Germinal center (tissue), 1 donor: ENCODE results near the gene KRT73.
"Not testable (repeated sequence)": the region's sequence is repeated elsewhere in the genome, so short reads cannot be mapped to it uniquely, and the experiment has no call there.

Experiments used
- DNase-seq: peaks from one replicate; pipeline ENCODE4 v3.0.0; 2012; ENCODE audit warnings: mixed read lengths, low spot score

The KRT73 gene

GRCh38 chr12:52600475-52600874, 17.9 kb downstream of the KRT73 start:
- DNase-seq, result no peak

GRCh38 chr12:52600071-52600470, 18.3 kb downstream of the KRT73 start:
- DNase-seq, result no peak

GRCh38 chr12:52598966-52599365, 19.4 kb downstream of the KRT73 start:
- no peak for DNase-seq

- DNase-seq, result not testable (repeated sequence)
Measured at GRCh38 chr12:52594237-52594636, 24.1 kb downstream of the KRT73 start.

- DNase-seq, result no peak
Measured at GRCh38 chr12:52591521-52591920, 26.8 kb downstream of the KRT73 start.

- no peak for DNase-seq
Measured at GRCh38 chr12:52590021-52590420, 28.3 kb downstream of the KRT73 start.

- DNase-seq, result no peak
Measured at GRCh38 chr12:52587563-52587962, 30.8 kb downstream of the KRT73 start.

- no peak for DNase-seq
Measured at GRCh38 chr12:52585946-52586345, 32.4 kb downstream of the KRT73 start.

- DNase-seq, result no peak
Measured at GRCh38 chr12:52585066-52585465, 33.3 kb downstream of the KRT73 start.

- DNase-seq, result no peak
Measured at GRCh38 chr12:52584156-52584682, 34.1 kb downstream of the KRT73 start.

GRCh38 chr12:52582971-52583456, 35.3 kb downstream of the KRT73 start:
- DNase-seq, result peak; percentile 51

GRCh38 chr12:52582486-52582885, 35.9 kb downstream of the KRT73 start:
- no peak for DNase-seq

- DNase-seq, result no peak
Measured at GRCh38 chr12:52581481-52581880, 36.9 kb downstream of the KRT73 start.

GRCh38 chr12:52581066-52581465, 37.3 kb downstream of the KRT73 start:
- DNase-seq, result no peak

- no peak for DNase-seq
Measured at GRCh38 chr12:52580496-52580895, 37.9 kb downstream of the KRT73 start.

- DNase-seq, result no peak
Measured at GRCh38 chr12:52579468-52580465, 38.6 kb downstream of the KRT73 start.

GRCh38 chr12:52578469-52578868, 39.9 kb downstream of the KRT73 start:
- no peak for DNase-seq

GRCh38 chr12:52577316-52577715, 41.0 kb downstream of the KRT73 start:
- DNase-seq, result no peak

- no peak for DNase-seq
Measured at GRCh38 chr12:52575948-52576347, 42.4 kb downstream of the KRT73 start.

GRCh38 chr12:52575256-52575655, 43.1 kb downstream of the KRT73 start:
- no peak for DNase-seq

GRCh38 chr12:52573743-52574142, 44.6 kb downstream of the KRT73 start, which contains the start of gene KRT74:
KRT74 (minus strand) TSS chr12:52573843; CDS start chr12:52573777, 66 bp downstream.
- no peak for DNase-seq

GRCh38 chr12:52573306-52573705, 45.1 kb downstream of the KRT73 start:
- no peak for DNase-seq

GRCh38 chr12:52570511-52570910, 47.8 kb downstream of the KRT73 start:
- no peak for DNase-seq
